ENCODE results near the gene ZNF280C. TPM values are rescaled to one million over a fixed set of nuclear protein-coding genes. Genes with fewer than 3 reads are reported as not detected.

Gene ZNF280C
- total RNA-seq, 4 donors from 2014 or later: 2.4 to 7.0 (median 3.6) TPM

- no peak for TF ChIP-seq POLR2A (IDR thresholded peaks at IDR 0.05)
- no peak for TF ChIP-seq EP300 (IDR thresholded peaks at IDR 0.05)
- TF ChIP-seq CTCF (IDR thresholded peaks at IDR 0.05): no peak
- Histone ChIP-seq H3K36me3 (peaks cover 0 to 9% (median 0%) of the 10 kb centered on the region in 3 donors), H3K4me1 (no peaks in the 10 kb centered on the region), H3K27me3 (no peaks in the 10 kb centered on the region), H3K9me3 (no peaks in the 10 kb centered on the region), H3K27ac (no peak overlapping the region), H3K4me3 (no peak overlapping the region)
- DNase-seq (ENCODE audit: low spot score in 2 of 2): no peak
- 97 to 100% methylated on average over 2 of the region's 2 CpGs for WGBS, 2 donors
Measured at GRCh38 chrX:130228871-130229270, 39.8 kb downstream of the ZNF280C start.

GRCh38 chrX:130224810-130225209 lies 43.9 kb downstream of the ZNF280C start:
- Histone ChIP-seq H3K4me3 (no peak overlapping the region), H3K9me3 (no peaks in the 10 kb centered on the region), H3K4me1 (no peaks in the 10 kb centered on the region), H3K36me3 (peaks cover 0 to 9% (median 0%) of the 10 kb centered on the region in 3 donors), H3K27ac (no peak overlapping the region), H3K27me3 (no peaks in the 10 kb centered on the region)
- TF ChIP-seq EP300 (IDR thresholded peaks at IDR 0.05) (no peak), CTCF (IDR thresholded peaks at IDR 0.05) (no peak), POLR2A (IDR thresholded peaks at IDR 0.05) (no peak)
- DNase-seq (ENCODE audit: low spot score in 2 of 2): no peak
- WGBS, 2 donors: 81 to 94% methylated on average over 2 of the region's 2 CpGs

GRCh38 chrX:130216320-130216719 lies 52.4 kb downstream of the ZNF280C start:
- H3K9me3 ChIP-seq: no peaks in the 10 kb centered on the region
- no peak overlapping the region for H3K4me3 ChIP-seq
- 68 to 92% methylated on average over 4 of the region's 4 CpGs for WGBS, 2 donors
- no peaks in the 10 kb centered on the region for H3K27me3 ChIP-seq
- no peak overlapping the region for H3K27ac ChIP-seq
- no peak for DNase-seq (ENCODE audit: low spot score in 2 of 2)
- H3K36me3 ChIP-seq: peaks cover 0 to 22% (median 0%) of the 10 kb centered on the region in 3 donors
- TF ChIP-seq EP300 (IDR thresholded peaks at IDR 0.05): no peak
- no peak for TF ChIP-seq CTCF (IDR thresholded peaks at IDR 0.05)
- no peak for TF ChIP-seq POLR2A (IDR thresholded peaks at IDR 0.05)
- H3K4me1 ChIP-seq: no peaks in the 10 kb centered on the region

GRCh38 chrX:130213376-130213775 lies 55.3 kb downstream of the ZNF280C start:
- Histone ChIP-seq H3K4me3 (no peak overlapping the region), H3K27me3 (no peaks in the 10 kb centered on the region), H3K9me3 (no peaks in the 10 kb centered on the region), H3K27ac (no peak overlapping the region), H3K36me3 (peaks cover 0 to 22% (median 0%) of the 10 kb centered on the region in 3 donors), H3K4me1 (no peaks in the 10 kb centered on the region)
- WGBS, 2 donors: 82 to 90% methylated on average over 2 of the region's 2 CpGs
- no peak for DNase-seq (ENCODE audit: low spot score in 2 of 2)
- TF ChIP-seq EP300 (IDR thresholded peaks at IDR 0.05): no peak
- TF ChIP-seq CTCF (IDR thresholded peaks at IDR 0.05): no peak
- no peak for TF ChIP-seq POLR2A (IDR thresholded peaks at IDR 0.05)

- H3K27me3 ChIP-seq: no peaks in the 10 kb centered on the region
- TF ChIP-seq EP300 (IDR thresholded peaks at IDR 0.05): no peak
- TF ChIP-seq CTCF (IDR thresholded peaks at IDR 0.05): no peak
- no peak for TF ChIP-seq POLR2A (IDR thresholded peaks at IDR 0.05)
- no peak for DNase-seq (ENCODE audit: low spot score in 2 of 2)
- H3K4me3 ChIP-seq: no peak overlapping the region
- no peak overlapping the region for H3K27ac ChIP-seq
- no peaks in the 10 kb centered on the region for H3K4me1 ChIP-seq
- H3K9me3 ChIP-seq: no peaks in the 10 kb centered on the region
- peaks cover 0 to 22% (median 0%) of the 10 kb centered on the region in 3 donors for H3K36me3 ChIP-seq
- WGBS, 2 donors: 80 to 85% methylated on average over 1 of the region's 1 CpG
Measured at GRCh38 chrX:130212371-130212770, 56.3 kb downstream of the ZNF280C start.

Measured in tibial nerve (tissue), 4 donors.